HG03196 (cell line): ENCODE results near the gene CGGBP1.
A peak's percentile ranks its signal among the peaks of the same experiment; 100 is the strongest.

Source experiments
- ATAC-seq: cut with Tn5 transposase; IDR thresholded peaks from one replicate; pipeline ENCODE4 v1.9.1; 2021; ENCODE audit not compliant: unreplicated experiment

The CGGBP1 gene

DNA sequence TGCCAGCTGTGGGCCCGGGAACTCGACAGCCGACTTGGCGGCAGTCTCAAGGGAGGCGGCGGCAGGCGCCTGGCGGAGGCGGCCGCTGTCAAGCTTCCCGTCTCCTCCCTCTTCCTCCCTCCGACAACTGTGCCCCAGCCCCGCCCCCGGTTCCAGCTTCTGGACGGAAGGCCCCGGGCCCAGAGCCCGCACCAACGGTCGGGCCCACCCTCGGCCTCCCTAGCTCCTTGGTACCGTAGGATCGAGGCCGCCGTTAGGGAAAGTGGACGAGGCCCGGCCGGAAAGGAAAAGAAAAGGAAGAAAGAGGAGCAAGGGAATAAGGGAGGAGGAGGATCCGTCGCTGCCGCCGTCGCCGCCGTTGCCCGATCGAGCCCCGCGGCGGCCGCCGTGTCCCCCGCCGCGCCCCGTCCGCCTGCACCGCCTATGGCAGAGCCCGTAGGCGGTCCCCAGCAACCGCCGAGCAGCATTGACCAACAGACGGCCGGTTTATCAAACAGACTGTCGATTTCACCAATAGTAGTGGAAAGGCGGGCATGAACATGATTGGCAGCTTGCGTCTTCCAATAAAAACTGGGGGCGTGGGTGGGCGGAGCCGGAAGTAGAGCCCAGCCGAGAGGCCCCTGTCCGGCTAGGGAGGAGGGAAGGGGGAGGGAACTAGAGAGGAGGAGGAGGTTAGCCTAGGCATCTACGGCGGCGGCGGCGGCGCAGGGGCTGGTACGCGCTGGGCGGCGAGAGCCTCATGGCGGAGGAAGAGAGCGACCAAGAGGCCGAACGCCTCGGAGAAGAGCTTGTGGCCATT, at the start of gene CGGBP1, which contains the start of gene ZNF654:
CGGBP1 (minus strand) TSS at position 425 of the 799 bp plus-strand sequence. CDS start 3,029 bp downstream, outside the sequence.
ZNF654 (plus strand) TSS at position 675 of the 799 bp plus-strand sequence; CDS start at position 740, 65 bp downstream.
- ATAC-seq, result peak; percentile 96

GRCh38 chr3:88105325-88105724, 46.5 kb upstream of the CGGBP1 start:
- ATAC-seq, result no peak

GRCh38 chr3:88101142-88101541, 42.3 kb upstream of the CGGBP1 start:
- peak; percentile 64 for ATAC-seq

- ATAC-seq, result no peak
These were observed 34.5 kb upstream of the CGGBP1 start for GRCh38 chr3:88093266-88093665.

DNA sequence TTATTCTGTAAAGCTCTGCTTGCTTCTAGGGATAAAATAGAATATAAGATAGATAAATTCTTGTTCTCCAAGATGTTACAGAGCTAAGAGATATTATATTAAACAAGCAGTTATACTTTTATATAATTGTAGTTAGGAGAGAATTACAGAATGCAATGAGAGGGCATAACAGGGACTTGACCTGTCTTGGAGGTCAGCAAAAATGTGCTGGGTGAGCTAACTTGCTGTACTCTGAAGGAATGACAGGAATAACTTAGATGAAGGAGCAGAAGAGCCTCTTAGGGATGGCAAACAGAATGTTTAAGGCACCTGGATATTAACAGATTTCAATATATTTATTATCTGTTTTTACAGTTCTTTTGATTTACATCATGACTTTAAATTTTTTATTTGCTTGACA, 33.5 kb upstream of the CGGBP1 start:
- ATAC-seq, result no peak

- ATAC-seq, result no peak
These were observed 31.9 kb upstream of the CGGBP1 start for GRCh38 chr3:88090681-88091080.

DNA sequence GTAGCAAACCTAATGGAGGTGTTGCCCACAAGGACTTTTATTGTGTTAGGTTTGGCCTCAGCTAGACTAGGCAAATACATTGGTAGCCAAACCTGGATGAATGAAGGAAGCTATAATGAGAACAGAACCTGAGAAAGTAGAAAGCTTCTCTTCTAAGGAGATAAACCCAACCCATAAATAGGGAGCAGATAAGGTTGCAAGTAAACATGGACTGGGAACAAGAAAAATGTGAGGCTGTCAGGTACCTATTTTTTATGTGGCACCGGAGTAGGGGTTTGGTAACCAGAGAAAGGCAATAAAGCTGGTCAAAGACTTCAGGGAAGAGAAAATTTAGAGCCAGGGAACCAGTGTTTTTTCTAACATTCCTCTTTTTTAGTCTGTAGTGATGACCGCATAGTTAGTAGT, 25.3 kb upstream of the CGGBP1 start:
- no peak for ATAC-seq

GRCh38 chr3:88082854-88083253, 24.0 kb upstream of the CGGBP1 start:
- no peak for ATAC-seq

DNA sequence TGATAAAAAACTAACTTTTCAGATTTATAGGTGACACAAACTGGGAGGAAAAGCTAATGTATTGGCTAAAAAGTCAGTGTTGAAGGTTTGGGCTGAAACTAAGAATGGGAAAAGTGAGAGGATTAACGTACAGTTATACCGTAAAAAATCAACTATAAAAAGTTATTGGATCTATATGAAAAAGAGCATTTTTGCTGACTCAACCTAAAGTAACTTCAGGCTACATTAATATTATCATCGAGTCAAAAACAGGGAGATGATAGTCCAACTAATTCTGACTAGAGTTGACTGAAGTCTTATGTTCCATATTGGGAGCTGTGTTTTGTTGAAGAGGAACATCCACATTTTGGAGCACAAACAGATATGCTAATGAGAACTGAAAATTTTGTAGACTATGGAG, 20.1 kb upstream of the CGGBP1 start:
- ATAC-seq, result no peak

- no peak for ATAC-seq
These were observed 17.9 kb upstream of the CGGBP1 start for GRCh38 chr3:88076712-88077111.

GRCh38 chr3:88075497-88075896, 16.7 kb upstream of the CGGBP1 start:
- no peak for ATAC-seq

GRCh38 chr3:88075072-88075471, 16.3 kb upstream of the CGGBP1 start:
- ATAC-seq, result no peak

GRCh38 chr3:88061746-88062145, 2.9 kb upstream of the CGGBP1 start:
- ATAC-seq, result no peak

- no peak for ATAC-seq
These were observed 770 bp upstream of the CGGBP1 start for GRCh38 chr3:88059380-88060170.

DNA sequence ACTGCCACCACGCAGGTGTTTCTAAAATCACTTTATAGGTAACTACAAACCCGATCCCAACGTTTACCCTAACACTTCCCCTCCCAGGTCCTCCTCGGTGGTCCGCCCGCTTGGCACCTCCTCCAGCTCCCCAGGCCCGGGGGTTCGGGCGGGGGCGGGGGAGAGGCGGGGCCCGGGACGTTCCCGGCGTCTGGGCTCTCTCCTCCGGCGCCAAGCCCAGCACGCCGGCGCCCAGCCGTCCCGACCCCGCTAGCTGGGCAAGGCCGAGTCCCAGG, 562 bp downstream of the CGGBP1 start:
- no peak for ATAC-seq

DNA sequence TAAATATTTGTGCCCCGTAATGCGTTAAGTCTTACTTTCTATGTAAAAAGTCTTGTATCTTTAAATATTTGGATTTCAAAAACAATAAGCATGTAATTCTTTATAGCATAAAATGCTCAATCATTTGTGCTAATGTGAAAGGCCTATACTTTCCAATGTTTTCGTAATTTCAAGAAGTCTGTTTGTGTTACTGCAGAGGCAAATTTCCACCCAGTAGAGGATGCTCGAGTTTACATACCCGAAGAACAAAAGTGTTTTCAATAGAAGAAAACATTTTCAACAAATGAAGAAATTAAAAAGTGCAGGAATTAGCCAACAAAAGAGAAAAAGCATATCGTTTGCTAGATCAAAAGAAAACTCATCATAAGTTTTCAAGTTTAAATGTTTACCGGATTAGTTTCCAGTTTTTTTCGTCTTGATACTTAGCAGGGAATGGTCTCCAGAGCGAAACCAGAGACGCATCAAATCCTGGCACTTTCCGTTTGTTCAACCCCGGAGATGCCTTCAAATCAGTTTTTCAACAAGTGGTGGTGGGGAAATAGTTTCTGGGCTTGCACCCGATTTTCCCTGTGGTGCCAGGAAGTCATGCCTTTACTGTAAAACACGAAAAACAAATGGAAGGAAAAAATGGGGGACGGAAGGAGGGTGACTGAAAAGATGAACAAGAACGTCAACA, 1.0 kb downstream of the CGGBP1 start:
- no peak for ATAC-seq

DNA sequence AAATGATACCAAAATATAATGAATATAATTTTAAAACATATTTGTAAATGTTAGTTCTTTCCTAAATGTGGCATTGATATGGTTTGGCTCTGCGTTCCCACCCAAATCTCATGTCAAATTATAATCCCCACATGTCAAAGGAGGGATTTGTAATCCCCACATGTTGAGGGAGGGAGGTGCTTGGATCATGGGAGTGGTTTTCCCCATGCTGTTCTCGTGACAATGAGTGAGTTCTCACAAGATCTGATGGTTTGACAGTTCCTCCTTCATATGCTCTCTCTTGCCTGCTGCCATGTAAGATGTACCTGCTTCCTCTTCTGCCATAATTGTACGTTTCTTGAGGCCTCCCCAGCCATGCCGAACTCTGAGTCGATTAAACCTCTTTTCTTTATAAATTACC, 12.0 kb downstream of the CGGBP1 start:
- no peak for ATAC-seq

GRCh38 chr3:88044411-88044810, 14.4 kb downstream of the CGGBP1 start:
- no peak for ATAC-seq

GRCh38 chr3:88041005-88041404, 17.8 kb downstream of the CGGBP1 start:
- ATAC-seq, result no peak

DNA sequence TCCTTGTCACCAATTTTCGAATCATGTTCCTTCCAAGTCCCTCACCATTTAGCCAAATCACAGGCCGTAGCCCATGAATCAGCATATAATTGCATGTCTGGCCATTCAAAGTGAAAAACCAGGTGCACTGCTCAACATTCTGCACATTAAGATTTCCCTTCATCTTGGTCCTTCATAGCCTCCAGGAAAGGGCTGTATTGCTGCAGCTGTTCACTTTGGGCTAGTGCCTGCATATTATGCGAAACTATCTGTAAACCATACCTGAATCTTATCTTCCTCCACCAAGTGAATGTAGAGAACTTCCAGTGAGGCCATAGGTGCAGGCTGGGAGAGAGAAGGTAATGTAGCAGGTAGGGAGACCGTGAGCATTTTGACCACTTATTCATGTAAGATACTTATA, 18.3 kb downstream of the CGGBP1 start:
- no peak for ATAC-seq

- no peak for ATAC-seq
These were observed 20.2 kb downstream of the CGGBP1 start for GRCh38 chr3:88038566-88038965.

DNA sequence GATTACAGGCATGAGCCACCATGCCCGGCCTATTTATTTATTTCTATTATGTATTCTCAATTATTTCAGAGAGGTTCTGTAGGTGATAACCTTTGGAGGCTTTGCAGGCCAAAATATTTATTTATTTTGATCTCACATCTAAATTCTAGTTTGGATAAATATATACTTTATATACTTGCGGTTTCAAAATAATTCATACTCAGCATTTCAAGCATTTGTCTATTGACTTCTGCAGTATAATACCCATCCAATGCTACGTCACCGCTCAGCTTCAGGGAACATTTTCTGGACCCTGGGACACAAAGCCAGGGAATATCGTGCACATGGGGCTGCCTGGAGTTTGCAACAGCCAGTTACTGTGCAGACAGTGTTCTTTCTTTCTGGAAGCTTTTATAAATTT, 22.6 kb downstream of the CGGBP1 start:
- ATAC-seq, result no peak
